ENCODE data around the gene OLFM2.

The OLFM2 gene

GRCh38 chr19:9936326-9937000 lies at the start of gene OLFM2:
Gene OLFM2 (minus strand): TSS chr19:9936515. CDS start chr19:9936366, 149 bp downstream.
- peaks cover 45 to 47% of the 10 kb centered on the region in 2 donors for H3K27me3 ChIP-seq (ENCODE audit: control insufficient read depth in 1 of 2, insufficient read depth in 2 of 2, low read length in 2 of 2)
- peaks cover 12% of the 10 kb centered on the region for H3K4me1 ChIP-seq (ENCODE audit: control insufficient read depth, insufficient read depth, low read length)
- H3K9me3 ChIP-seq (ENCODE audit: control insufficient read depth in 2 of 2, low read length in 2 of 2): peaks cover 0 to 3% of the 10 kb centered on the region in 2 donors
- H3K4me3 ChIP-seq (ENCODE audit: low read length in 2 of 2): peak within 1 kb of the TSS; percentile 35 to 63
- H3K27ac ChIP-seq (ENCODE audit: low read length): no peak within 1 kb of the TSS
- H3K36me3 ChIP-seq (ENCODE audit: control insufficient read depth in 2 of 2, insufficient read depth in 2 of 2, low read length in 2 of 2): no peaks in the 10 kb centered on the region
- no peak within 1 kb of the TSS for H3K9ac ChIP-seq (ENCODE audit: low read length in 2 of 2)

- Histone ChIP-seq H3K9me3 (ENCODE audit: control insufficient read depth in 2 of 2, low read length in 2 of 2) (no peaks in the 10 kb centered on the region), H3K4me3 (ENCODE audit: low read length in 2 of 2) (no peak overlapping the region), H3K27ac (ENCODE audit: low read length) (no peak overlapping the region), H3K9ac (ENCODE audit: low read length in 2 of 2) (no peak overlapping the region), H3K36me3 (ENCODE audit: control insufficient read depth in 2 of 2, insufficient read depth in 2 of 2, low read length in 2 of 2) (peaks cover 4 to 5% of the 10 kb centered on the region in 2 donors), H3K4me1 (ENCODE audit: control insufficient read depth, insufficient read depth, low read length) (no peaks in the 10 kb centered on the region), H3K27me3 (ENCODE audit: control insufficient read depth in 1 of 2, insufficient read depth in 2 of 2, low read length in 2 of 2) (peaks cover 0 to 2% of the 10 kb centered on the region in 2 donors)
These were observed 45.3 kb upstream of the OLFM2 start for GRCh38 chr19:9981406-9982260.

- no peaks in the 10 kb centered on the region for H3K9me3 ChIP-seq (ENCODE audit: control insufficient read depth in 2 of 2, low read length in 2 of 2)
- H3K27me3 ChIP-seq (ENCODE audit: control insufficient read depth in 1 of 2, insufficient read depth in 2 of 2, low read length in 2 of 2): peaks cover 10 to 15% of the 10 kb centered on the region in 2 donors
- no peaks in the 10 kb centered on the region for H3K4me1 ChIP-seq (ENCODE audit: control insufficient read depth, insufficient read depth, low read length)
- H3K36me3 ChIP-seq (ENCODE audit: control insufficient read depth in 2 of 2, insufficient read depth in 2 of 2, low read length in 2 of 2): peaks cover 0 to 2% of the 10 kb centered on the region in 2 donors
- no peak overlapping the region for H3K4me3 ChIP-seq (ENCODE audit: low read length in 2 of 2)
- H3K9ac ChIP-seq (ENCODE audit: low read length in 2 of 2): no peak overlapping the region
- H3K27ac ChIP-seq (ENCODE audit: low read length): no peak overlapping the region
These were observed 35.8 kb upstream of the OLFM2 start for GRCh38 chr19:9972103-9972502.

GRCh38 chr19:9971166-9971897 lies 35.0 kb upstream of the OLFM2 start:
- H3K4me3 ChIP-seq (ENCODE audit: low read length in 2 of 2): no peak overlapping the region
- peaks cover 0 to 2% of the 10 kb centered on the region in 2 donors for H3K36me3 ChIP-seq (ENCODE audit: control insufficient read depth in 2 of 2, insufficient read depth in 2 of 2, low read length in 2 of 2)
- no peak overlapping the region for H3K27ac ChIP-seq (ENCODE audit: low read length)

GRCh38 chr19:9970481-9970880 lies 34.2 kb upstream of the OLFM2 start:
- Histone ChIP-seq H3K27me3 (ENCODE audit: control insufficient read depth in 1 of 2, insufficient read depth in 2 of 2, low read length in 2 of 2) (peaks cover 10 to 29% of the 10 kb centered on the region in 2 donors), H3K36me3 (ENCODE audit: control insufficient read depth in 2 of 2, insufficient read depth in 2 of 2, low read length in 2 of 2) (peaks cover 0 to 2% of the 10 kb centered on the region in 2 donors), H3K4me1 (ENCODE audit: control insufficient read depth, insufficient read depth, low read length) (no peaks in the 10 kb centered on the region)

More at GRCh38 chr19:9971166-9971897, 35.0 kb upstream of the OLFM2 start:
- Histone ChIP-seq H3K9ac (ENCODE audit: low read length in 2 of 2) (no peak overlapping the region), H3K27me3 (ENCODE audit: control insufficient read depth in 1 of 2, insufficient read depth in 2 of 2, low read length in 2 of 2) (peaks cover 10 to 22% of the 10 kb centered on the region in 2 donors), H3K9me3 (ENCODE audit: control insufficient read depth in 2 of 2, low read length in 2 of 2) (no peaks in the 10 kb centered on the region), H3K4me1 (ENCODE audit: control insufficient read depth, insufficient read depth, low read length) (no peaks in the 10 kb centered on the region)

GRCh38 chr19:9969688-9969975 lies 33.3 kb upstream of the OLFM2 start:
- Histone ChIP-seq H3K27me3 (ENCODE audit: control insufficient read depth in 1 of 2, insufficient read depth in 2 of 2, low read length in 2 of 2) (peaks cover 10 to 29% of the 10 kb centered on the region in 2 donors), H3K4me3 (ENCODE audit: low read length in 2 of 2) (no peak overlapping the region), H3K4me1 (ENCODE audit: control insufficient read depth, insufficient read depth, low read length) (no peaks in the 10 kb centered on the region), H3K27ac (ENCODE audit: low read length) (no peak overlapping the region), H3K9me3 (ENCODE audit: control insufficient read depth in 2 of 2, low read length in 2 of 2) (no peaks in the 10 kb centered on the region), H3K9ac (ENCODE audit: low read length in 2 of 2) (no peak overlapping the region), H3K36me3 (ENCODE audit: control insufficient read depth in 2 of 2, insufficient read depth in 2 of 2, low read length in 2 of 2) (peaks cover 0 to 2% of the 10 kb centered on the region in 2 donors)

More at GRCh38 chr19:9970481-9970880, 34.2 kb upstream of the OLFM2 start:
- Histone ChIP-seq H3K4me3 (ENCODE audit: low read length in 2 of 2) (no peak overlapping the region), H3K9ac (ENCODE audit: low read length in 2 of 2) (no peak overlapping the region), H3K27ac (ENCODE audit: low read length) (no peak overlapping the region), H3K9me3 (ENCODE audit: control insufficient read depth in 2 of 2, low read length in 2 of 2) (no peaks in the 10 kb centered on the region)

- no peak overlapping the region for H3K4me3 ChIP-seq (ENCODE audit: low read length in 2 of 2)
- peaks cover 0 to 2% of the 10 kb centered on the region in 2 donors for H3K36me3 ChIP-seq (ENCODE audit: control insufficient read depth in 2 of 2, insufficient read depth in 2 of 2, low read length in 2 of 2)
- no peak overlapping the region for H3K27ac ChIP-seq (ENCODE audit: low read length)
- no peaks in the 10 kb centered on the region for H3K4me1 ChIP-seq (ENCODE audit: control insufficient read depth, insufficient read depth, low read length)
- H3K9me3 ChIP-seq (ENCODE audit: control insufficient read depth in 2 of 2, low read length in 2 of 2): no peaks in the 10 kb centered on the region
- H3K9ac ChIP-seq (ENCODE audit: low read length in 2 of 2): no peak overlapping the region
- H3K27me3 ChIP-seq (ENCODE audit: control insufficient read depth in 1 of 2, insufficient read depth in 2 of 2, low read length in 2 of 2): peaks cover 10 to 29% of the 10 kb centered on the region in 2 donors
These were observed 32.7 kb upstream of the OLFM2 start for GRCh38 chr19:9968820-9969687.

- H3K27ac ChIP-seq (ENCODE audit: low read length): no peak overlapping the region
- H3K36me3 ChIP-seq (ENCODE audit: control insufficient read depth in 2 of 2, insufficient read depth in 2 of 2, low read length in 2 of 2): peaks cover 0 to 3% of the 10 kb centered on the region in 2 donors
- no peaks in the 10 kb centered on the region for H3K4me1 ChIP-seq (ENCODE audit: control insufficient read depth, insufficient read depth, low read length)
- H3K9ac ChIP-seq (ENCODE audit: low read length in 2 of 2): no peak overlapping the region
- no peaks in the 10 kb centered on the region for H3K9me3 ChIP-seq (ENCODE audit: control insufficient read depth in 2 of 2, low read length in 2 of 2)
- no peak overlapping the region for H3K4me3 ChIP-seq (ENCODE audit: low read length in 2 of 2)
- H3K27me3 ChIP-seq (ENCODE audit: control insufficient read depth in 1 of 2, insufficient read depth in 2 of 2, low read length in 2 of 2): peaks cover 11 to 33% of the 10 kb centered on the region in 2 donors
These were observed 31.0 kb upstream of the OLFM2 start for GRCh38 chr19:9967326-9967725.

- peaks cover 0 to 3% of the 10 kb centered on the region in 2 donors for H3K36me3 ChIP-seq (ENCODE audit: control insufficient read depth in 2 of 2, insufficient read depth in 2 of 2, low read length in 2 of 2)
- no peaks in the 10 kb centered on the region for H3K4me1 ChIP-seq (ENCODE audit: control insufficient read depth, insufficient read depth, low read length)
These were observed 30.1 kb upstream of the OLFM2 start for GRCh38 chr19:9966448-9966847.

GRCh38 chr19:9966024-9966423 lies 29.7 kb upstream of the OLFM2 start:
- Histone ChIP-seq H3K36me3 (ENCODE audit: control insufficient read depth in 2 of 2, insufficient read depth in 2 of 2, low read length in 2 of 2) (peaks cover 0 to 3% of the 10 kb centered on the region in 2 donors), H3K9ac (ENCODE audit: low read length in 2 of 2) (no peak overlapping the region), H3K9me3 (ENCODE audit: control insufficient read depth in 2 of 2, low read length in 2 of 2) (no peaks in the 10 kb centered on the region), H3K4me3 (ENCODE audit: low read length in 2 of 2) (no peak overlapping the region), H3K4me1 (ENCODE audit: control insufficient read depth, insufficient read depth, low read length) (no peaks in the 10 kb centered on the region), H3K27ac (ENCODE audit: low read length) (no peak overlapping the region), H3K27me3 (ENCODE audit: control insufficient read depth in 1 of 2, insufficient read depth in 2 of 2, low read length in 2 of 2) (peaks cover 12 to 34% of the 10 kb centered on the region in 2 donors)

More at GRCh38 chr19:9966448-9966847, 30.1 kb upstream of the OLFM2 start:
- Histone ChIP-seq H3K27ac (ENCODE audit: low read length) (no peak overlapping the region), H3K9ac (ENCODE audit: low read length in 2 of 2) (no peak overlapping the region), H3K9me3 (ENCODE audit: control insufficient read depth in 2 of 2, low read length in 2 of 2) (no peaks in the 10 kb centered on the region), H3K27me3 (ENCODE audit: control insufficient read depth in 1 of 2, insufficient read depth in 2 of 2, low read length in 2 of 2) (peaks cover 12 to 34% of the 10 kb centered on the region in 2 donors), H3K4me3 (ENCODE audit: low read length in 2 of 2) (no peak overlapping the region)

Measured in stomach smooth muscle (tissue), 2 donors.